Stimulated activated CD4-positive, alpha-beta T cell treated with anti-CD3 and anti-CD28 coated beads, TNF-alpha, amount 100 ng/mL, for 1 hour (primary cell): ENCODE results near the gene KRT3.
"Not testable (repeated sequence)": the region's sequence is repeated elsewhere in the genome, so short reads cannot be mapped to it uniquely, and the experiment has no call there.

ENCODE experiments used
- DNase-seq, 3 donors: peaks; one replicate each; pipeline ENCODE4 v3.0.0-alpha.2; 2020; ENCODE audit warnings: low read depth in 3 of 3, low spot score in 1 of 3

KRT3 gene

DNA sequence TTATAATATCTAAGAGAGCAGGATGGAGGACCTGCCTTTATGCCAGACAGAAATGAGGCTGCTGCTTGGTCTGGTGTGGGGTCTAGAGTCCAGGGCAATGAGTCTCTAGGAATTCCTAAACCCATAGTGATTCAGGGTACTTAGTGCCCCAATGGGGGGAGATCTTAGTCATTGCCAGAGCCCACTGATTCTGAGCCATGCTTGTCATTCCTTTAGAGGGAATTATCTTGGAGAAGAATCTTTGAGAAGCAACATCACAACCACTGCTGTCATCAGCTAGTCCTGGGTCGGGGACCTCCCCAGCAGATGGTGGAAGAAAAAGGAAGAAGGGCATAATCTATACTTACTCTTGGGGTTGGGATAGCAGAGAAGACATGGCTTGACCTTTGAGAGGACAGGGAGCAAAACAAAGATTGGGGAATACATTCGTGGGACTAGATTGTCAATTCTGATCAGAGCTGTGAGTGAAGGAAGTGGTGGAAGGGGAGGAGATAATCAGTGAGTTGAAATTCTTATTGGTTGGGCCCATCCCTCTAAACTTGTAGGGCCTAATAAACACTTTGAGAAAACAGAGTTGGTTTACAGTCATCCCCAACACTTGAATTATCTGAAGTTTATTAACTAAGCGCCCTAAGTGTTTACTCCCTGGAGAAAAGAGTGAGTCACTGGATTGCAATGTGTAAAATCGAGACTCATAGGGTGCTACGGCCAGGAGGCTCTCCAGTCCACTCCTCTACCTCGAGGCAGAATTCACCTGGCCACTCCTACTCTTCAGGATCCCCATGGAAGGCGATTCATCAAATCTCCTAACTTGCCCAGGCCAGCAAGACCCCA, 3.0 kb upstream of the KRT3 start:
- no peak for DNase-seq

DNA sequence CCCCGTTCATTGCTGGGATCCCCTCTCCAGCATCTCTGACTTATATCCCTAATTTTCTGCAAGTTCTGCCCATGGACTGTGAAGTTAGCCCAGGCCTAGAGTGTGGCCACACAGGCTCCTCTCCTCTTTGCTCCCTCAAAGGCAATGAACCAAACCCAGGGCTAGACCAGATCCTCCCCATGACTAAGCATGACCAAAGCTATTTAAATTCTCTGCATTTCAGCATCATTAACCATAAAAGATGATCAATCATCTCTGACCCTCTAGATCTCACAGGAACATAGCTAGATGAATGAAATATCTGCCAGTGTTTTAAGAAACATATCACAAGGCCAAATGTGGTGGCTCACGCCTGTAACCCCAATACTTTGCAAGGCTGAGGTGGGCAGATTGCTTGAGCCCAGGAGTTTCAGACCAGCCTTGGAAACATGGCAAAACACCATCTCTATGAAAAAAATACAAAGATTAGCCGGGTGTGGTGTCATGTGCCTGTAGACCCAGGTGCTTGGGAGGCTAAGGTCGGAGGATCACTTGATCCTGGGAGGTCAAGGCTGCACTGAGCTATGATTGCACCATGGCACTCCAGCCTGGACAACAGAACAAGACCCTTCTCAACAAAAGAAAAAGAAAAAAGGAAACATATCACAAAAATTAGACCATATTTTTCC, 2.2 kb upstream of the KRT3 start:
- DNase-seq, result no peak

DNA sequence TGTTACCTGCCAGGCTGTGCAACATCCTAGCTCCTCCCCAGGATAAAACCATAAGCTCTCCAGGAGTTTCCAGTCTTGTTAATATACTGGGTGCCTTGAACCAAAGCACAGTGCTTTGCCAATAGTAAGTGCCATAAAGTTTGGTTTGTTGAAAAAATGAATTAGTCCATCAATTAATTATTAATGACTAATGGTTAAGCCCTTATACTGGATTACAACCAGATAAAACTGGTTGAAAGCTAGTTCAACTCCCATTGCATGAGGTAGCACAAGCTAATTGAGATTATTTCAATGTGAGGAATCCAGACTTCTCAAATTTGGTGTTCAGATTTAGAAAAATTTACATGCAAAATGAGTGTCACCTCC, 1.6 kb upstream of the KRT3 start:
- no peak for DNase-seq

DNA sequence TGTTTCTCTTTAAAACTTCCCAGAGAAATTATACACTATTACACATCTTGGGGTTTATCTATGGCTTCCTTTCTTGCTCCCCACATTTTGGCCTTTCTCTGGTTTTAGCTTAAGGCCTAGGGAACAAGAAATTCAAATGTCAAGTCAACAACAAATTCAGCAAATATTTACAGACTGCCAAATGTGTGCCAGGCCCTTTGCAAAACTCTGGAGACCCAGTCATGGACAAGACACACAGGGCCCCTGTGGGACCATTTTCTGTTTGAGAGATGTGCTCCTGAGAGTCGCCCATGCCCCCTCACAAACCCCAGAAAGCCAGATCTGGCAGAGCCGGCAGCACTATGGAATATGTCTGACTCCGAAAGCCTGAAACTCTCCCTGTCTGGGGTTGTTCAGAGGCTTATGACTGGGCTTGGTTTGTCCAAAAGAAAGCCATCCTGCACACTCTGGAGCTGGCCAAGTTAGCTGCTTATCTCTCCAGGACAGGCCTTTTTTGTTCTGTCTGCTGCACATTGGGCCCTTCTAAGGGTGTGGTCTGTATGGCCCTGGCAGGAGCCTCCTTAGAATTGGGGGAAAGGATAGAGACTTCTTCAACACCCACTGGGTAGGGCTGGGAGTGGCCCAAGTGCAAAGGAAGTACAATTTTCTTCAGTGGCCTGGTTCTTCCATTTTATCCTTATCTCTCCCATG, 1.1 kb upstream of the KRT3 start:
- no peak for DNase-seq

DNA sequence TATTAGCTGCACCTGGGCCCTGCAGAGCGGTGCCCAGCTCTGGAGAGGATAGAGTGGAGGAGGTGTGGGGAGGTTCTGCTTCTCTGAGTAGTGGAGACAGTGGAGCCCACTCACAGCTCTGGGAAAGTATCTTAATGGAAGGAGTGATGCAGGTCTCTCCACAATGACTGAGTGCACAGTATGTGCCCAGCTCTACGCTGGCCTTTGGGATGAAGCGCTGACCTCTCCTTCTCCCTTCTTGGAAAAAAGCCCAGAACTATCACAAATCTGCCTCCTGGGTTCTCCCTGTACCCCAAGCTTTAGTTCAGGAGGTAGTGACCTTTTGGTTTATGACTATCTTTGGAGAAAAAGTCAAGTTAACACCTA, 495 bp upstream of the KRT3 start:
- no peak for DNase-seq

DNA sequence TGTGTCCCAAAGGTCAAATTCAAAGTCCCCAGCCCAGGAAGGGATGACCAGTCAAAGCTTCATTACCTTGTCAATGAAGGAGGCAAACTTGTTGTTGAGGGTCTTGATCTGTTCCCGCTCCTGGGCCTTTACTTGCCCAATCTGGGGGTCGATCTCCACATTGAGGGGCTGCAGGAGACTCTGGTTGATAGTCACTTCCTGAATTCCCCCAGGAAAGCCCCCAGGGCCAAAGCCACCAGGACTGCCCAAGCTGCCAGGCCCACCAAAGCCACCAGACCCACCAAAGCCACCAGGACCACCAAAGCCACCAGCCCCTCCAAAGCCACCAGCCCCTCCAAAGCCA, 614 bp downstream of the KRT3 start:
- DNase-seq, result not testable (repeated sequence)

DNA sequence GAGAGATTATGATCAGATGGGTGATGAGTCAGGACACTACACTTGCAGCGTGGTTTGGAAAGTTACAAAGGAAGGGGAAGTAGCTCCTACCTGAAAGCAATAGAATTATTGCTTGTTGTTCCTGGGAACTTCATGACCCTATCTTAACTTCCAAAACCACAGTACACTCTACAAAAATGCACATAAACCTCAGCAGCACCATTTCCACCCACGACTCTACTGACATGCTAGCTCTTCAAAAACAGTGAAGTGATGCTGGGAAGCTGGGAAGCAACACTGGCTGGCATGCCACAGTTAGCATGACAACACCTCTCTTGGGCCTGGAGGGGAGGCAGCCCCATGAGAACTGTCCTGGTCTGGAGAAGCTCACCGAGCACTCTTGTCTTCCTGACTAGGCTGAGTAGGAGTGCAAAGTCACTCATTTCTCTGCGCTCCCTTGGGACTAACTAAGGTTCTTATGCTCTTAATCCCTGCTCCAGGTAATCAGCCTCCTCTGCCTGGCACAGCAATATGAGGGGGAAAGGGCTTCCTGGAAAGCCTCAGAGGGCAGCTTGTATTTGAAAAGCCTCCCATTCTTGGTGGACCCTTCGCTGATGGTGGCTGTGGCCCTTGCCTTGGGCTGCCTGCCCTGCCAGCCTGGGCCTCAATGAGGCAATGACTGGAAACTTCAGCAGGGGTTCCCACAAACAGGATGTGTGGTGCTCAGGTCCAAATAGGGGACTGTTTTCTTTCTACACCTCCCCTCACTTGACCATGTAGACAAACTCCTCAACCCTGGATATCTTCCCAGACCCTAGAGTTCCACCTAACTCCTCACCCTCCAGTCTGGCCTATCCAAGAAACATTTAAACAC, 1.2 kb downstream of the KRT3 start:
- DNase-seq, result no peak

DNA sequence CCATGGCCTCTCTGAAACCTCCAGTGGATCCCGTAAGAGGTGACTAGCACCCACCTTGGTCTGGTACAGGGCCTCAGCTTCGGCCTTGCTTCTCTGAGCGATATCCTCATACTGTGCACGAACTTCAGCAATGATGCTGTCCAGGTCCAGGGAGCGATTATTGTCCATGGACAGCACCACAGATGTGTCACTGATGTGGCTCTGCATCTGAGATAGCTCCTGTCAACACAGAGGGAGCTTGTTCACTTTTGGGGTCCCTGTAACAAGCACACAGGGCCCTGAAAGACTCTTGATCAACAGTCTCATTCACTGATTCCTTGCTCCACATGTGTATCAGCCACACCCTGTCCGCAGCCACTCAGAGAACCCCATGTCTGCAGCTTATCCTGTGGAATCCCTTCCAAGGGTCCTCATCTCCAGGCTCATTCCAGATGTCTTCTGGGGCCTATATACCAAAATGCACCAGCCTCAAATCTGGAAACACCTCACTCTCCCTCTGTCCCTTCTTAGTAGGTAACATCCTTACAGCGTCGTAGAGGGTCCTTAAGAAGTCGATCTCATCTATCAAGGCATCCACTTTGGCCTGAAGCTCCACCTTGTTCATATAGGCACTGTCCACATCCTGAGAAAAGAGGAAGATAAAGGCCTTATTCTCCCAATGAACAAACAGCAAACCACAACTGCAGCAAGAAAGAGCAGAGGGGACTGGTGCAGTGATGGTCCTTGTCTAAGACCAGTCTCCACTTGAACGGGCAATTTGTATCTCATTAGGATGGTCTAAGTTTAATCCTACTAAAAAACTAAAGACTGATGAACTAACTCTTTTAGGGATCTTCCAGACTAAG, 3.5 kb downstream of the KRT3 start:
- DNase-seq, result no peak

DNA sequence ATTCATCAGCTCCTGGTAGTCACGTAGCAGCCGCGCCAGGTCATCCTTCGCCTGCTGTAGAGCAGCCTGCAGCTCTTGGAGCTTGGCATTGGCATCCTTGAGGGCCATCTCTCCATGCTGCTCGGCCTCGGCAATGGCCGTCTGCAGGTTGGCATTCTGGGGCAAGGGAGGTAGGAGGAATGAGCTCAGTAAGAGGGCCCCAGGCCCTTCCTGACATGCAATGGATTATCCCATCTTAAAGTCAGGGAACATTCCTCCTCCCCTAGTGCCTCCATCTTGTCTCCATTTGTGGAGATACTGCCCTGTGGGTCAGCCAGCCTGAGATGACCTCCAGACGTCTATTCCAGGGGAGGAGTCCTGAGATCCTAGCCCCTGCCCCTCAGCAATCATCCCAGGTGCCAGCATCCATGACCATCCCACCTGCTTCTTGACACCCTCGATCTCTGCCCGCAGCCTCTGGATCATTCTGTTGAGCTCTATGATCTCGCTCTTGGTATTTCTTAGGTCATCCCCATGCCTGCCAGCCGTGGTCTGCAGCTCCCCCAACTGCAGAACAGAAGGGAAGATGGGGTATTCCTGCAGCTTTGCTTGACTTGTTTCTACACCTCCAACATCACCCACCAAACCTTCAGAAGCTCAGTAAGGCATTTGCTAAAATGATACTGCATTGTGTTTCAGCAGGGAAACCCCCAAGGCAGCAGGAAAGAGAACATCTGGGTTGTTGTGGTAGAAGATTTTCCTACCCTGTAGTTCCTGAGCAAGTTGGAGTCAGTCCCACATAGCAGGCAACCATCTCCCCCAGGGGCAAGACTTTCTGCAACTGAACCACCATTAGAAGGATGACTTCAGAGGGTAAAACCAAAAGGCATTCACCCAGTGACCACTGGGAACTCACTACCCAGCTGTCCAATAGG, 4.4 kb downstream of the KRT3 start:
- no peak for DNase-seq

DNA sequence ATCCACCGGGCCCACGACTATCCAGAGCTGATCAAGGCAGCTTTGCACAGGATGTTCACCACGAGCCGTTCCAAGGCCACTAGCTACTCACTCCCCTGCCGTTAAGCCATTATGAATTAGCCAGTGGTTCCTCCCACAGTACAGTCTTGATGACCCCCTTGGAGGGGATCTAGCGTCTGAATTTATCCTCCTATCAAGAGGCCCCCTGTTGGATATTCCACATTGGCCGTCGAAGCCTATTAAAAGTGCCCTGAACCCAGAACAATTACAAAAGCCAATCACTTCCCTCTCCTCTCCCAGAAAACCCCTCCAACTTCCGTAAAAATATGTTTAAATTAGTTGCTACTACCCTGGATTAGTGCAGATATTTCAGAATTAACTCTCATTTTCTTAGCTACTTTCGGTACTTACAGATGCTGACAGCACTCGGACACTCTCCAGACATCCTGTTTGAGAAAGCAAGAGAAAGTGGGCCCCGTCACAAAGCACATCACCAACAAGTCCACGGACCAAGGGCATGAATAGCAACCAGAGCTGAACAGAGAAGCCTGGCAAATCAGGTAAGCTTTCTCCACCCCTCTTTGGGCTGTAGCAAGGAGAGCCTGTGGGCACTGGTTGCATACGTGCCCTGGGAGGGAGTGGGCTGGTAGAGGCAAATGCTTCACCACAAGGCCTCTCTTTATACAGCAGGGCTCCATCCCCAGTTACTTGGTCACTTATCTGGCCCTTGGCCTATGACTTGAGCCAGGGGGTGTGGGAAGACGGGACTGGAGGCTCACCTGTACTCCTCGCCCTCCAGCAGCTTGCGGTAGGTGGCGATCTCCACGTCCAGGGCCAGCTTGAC, 5.3 kb downstream of the KRT3 start:
- DNase-seq, result no peak

DNA sequence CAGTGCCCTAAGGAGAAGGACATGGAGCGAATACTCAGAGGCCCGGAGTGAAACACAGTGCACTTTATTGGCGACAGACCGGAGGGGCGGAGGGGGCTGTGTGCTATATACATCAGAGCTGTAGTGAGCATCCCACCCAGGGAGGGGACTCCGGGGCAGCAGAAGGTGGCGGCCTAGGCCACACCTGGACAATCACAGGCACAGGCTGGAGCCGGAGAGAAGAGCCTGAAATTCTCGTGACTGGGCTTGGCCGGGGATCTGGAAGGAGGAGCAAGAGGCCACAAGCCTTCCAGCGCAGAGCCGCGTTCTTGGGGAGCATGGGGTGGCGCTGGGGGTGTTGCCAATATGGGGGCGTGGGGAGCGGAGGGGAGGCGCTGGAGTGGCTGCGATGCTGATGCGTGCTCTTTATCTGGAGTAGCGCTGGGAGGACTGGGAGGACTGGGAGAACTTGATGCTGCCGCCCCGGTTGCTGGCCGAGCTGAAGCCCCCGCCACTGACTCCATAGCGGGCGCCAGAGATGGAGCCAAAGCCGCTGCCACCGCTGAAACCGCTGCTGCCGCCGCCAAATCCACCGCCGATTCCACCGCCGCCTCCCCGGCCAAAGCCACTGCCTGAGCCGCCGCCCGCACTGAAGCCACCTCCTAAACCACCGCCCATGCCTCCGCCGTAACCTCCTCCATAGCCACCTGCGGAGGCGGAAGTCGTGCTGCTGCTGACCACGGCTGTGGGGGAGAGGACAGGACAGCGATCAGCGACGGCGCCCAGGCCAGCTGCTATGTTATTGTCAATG, 6.1 kb downstream of the KRT3 start:
- DNase-seq, result no peak

DNA sequence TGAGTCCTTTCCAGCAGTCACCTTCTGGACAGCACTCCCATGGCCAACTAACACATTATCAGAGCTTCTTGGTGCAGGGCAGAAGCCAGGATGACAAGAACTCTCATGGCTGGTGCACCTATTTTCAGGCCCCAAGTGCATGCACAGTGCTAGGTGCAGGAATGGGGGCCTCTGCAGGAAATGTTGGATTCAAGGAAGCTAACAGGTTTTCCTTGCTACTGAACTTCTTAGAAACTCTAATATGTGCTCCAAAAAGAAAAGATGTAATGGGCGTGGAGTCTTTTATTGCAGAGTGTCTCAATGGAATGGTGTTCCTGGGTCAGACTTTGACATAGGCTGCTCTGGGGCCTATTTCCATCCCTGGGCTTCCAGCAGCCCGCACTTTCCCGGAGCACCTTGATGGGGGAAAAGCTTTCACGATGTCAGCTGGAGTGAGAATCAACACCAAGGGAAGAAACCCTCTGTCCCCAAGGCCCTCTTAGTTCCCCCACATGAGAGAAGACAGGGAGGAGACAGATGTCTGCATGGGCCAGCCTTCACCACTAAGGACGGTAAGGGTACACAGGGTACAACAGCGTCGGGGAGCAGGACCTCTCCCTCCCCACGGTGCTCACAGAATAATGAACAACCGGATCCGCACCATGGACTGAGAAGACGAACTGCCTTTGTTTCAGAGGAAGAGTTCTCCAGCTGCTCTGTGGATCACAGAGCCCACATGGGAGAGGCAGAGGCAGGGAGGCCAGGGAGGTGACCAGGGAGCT, 6.9 kb downstream of the KRT3 start:
- no peak for DNase-seq

DNA sequence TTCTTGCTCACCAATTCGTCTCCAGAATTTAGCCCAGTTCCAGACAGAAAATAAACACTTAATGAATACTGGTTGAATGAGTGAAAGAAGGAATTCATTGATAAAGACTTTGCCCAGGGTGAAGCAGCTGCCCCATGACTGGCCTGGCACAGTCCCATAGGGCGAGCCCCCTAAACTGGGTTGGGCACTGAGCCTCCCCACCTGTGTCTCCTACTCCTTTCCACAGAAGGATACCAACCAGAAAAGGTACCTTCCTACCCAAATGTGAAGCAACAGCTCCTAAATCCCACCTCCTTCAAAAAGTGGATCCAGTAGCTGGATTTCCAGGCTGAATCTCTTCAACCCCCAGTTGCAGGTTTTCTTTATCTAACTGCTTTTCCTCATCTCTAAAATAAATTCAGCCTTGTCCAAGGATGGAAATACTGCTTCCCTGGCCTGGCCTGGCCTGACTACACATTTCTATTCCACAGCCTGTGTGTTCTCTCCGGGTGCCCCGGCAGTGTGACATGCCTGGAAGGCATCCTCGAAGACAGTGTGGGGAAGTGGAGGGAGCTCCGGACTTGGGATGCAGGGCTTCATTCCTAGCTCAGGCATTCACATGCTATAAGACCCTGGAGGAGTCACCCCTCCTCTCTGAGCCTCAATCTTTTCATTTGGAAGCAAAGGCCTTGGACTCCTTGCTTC, 7.6 kb downstream of the KRT3 start:
- no peak for DNase-seq

DNA sequence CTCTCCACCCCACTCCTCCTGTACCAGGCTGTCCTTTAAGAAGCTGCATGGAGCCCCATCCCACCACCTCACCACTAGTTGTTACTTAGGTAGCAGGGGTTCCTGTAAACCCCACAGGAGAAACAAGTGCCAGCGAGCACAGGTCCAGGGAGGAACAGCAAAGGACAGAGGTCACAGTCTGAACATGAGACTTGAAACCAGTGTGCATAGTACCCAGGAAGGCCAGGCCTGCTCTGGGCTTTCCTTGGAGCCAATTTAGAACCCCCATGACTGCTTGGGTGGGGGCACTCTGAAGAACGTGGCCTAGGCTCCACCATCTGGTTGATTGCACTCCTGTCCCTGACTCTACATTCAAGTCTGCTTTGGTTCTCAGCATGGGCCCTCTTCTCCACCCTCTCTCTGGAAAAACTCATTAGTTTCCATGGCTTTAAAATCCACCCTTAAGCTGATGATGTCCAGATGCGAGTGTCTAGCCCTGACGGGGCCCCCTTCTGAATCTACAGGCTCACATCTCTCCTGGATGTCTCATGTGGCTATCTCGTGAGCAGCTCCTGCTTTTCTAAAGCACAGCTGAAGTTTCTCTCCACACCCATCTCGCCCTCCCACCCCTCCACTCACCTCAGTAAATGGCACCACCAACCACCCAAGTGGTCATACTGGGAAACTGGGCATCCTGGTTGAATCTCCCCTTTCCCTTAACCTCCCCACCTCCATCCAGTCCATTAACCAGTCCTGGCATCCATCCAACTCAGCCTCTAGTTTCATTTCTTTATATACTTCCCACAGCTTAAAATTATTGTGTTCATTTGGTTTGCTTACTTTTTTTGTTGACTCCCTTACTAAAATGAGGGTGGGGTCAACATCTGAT, 8.4 kb downstream of the KRT3 start:
- DNase-seq, result no peak

DNA sequence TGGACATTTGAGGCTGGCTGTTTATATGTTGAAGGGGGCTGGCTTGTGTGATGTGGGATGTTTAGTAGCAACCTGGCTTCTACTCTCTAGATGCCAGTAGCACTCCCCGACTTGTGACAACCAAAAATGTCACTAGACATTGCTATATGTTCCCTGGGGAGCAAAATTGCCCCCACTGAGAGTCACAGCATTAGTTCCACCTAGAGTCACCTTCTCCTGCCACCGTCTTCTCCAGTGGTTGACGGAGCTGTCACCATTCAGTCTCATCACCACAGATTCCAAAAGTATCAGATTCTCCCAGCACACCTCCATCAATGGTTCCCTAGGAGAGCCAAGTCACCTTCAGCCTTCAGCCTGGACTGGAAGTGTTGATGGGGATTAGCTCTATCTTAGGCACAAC, 11.0 kb downstream of the KRT3 start:
- no peak for DNase-seq
